GM12878 (cell line): ENCODE data around the gene BBX. TPM values are rescaled to one million over a fixed set of nuclear protein-coding genes. Genes with fewer than 3 reads are reported as not detected.

Source experiments
- ATAC-seq: fragments of 200-7000 bp; cut with Tn5 transposase; 3 replicates; pipeline ENCODE4 v1.9.1; 2020; ENCODE audit warnings: mild to moderate bottlenecking, moderate library complexity
- BruUV-seq: library from RNA; stranded (reverse); fragments of 400-500 nt; replicated peaks from 2 replicates; lab custom pipeline; 2021; lab: Mats Ljungman, UMichigan
- CTCF ChIA-PET: fragments of 300-600 bp; sonication (Branson Sonifier 250); formaldehyde crosslinking; extraction: SDS; loops from one replicate; lab custom pipeline; 2021; ENCODE audit warnings: inconsistent platforms; lab: Yijun Ruan, JAX
- POLR2A ChIA-PET: fragments of 350-600 bp; formaldehyde crosslinking; extraction: SDS; loops from one replicate; lab custom pipeline; 2021; ENCODE audit warnings: inconsistent platforms; lab: Charles Lee
- RAD21 ChIA-PET: fragments of 300-600 bp; sonication (Branson Sonifier 250); formaldehyde crosslinking; loops from one replicate; lab custom pipeline; 2023; ENCODE audit warnings: antibody characterized with exemption; ENCODE audit not compliant: unreplicated experiment; lab: Charles Lee
- SMC1A ChIA-PET: fragments of 300-600 bp; sonication (Branson Sonifier 250); formaldehyde crosslinking; loops from one replicate; lab custom pipeline; 2023; ENCODE audit not compliant: unreplicated experiment, uncharacterized antibody; lab: Charles Lee
- DNase-seq: peaks from one replicate; pipeline ENCODE4 v3.0.0-alpha.2; 2011; ENCODE audit warnings: low read depth, low spot score
- FAIRE-seq: peaks from 3 replicates; lab custom pipeline; 2011; peaks lifted over from hg19 to GRCh38; lab: Jason Lieb, UNC
- H2AFZ ChIP-seq: 2 replicates; pipeline ENCODE4 v1.6.0; 2011; ENCODE audit warnings: low read depth, low read length, control low read depth; ENCODE audit not compliant: control insufficient read depth
- H3K27ac ChIP-seq: 2 replicates; pipeline ENCODE4 v1.5.1; 2011; ENCODE audit warnings: control low read depth; ENCODE audit not compliant: control insufficient read depth, insufficient read depth
- H3K27me3 ChIP-seq, 2 experiments: replicated peaks in 1 of 2; 2 replicates each; pipeline versions ENCODE4 v1.6.0 to v1.6.1; 2011; ENCODE audit warnings: low read length in 1 of 2; ENCODE audit not compliant: control insufficient read depth in 2 of 2, insufficient read depth in 2 of 2
- H3K36me3 ChIP-seq, 2 experiments: 2 replicates each; pipeline ENCODE4 v1.5.1; 2011; ENCODE audit warnings: low read length in 1 of 2; ENCODE audit not compliant: control insufficient read depth in 2 of 2, insufficient read depth in 2 of 2
- H3K4me1 ChIP-seq: 2 replicates; pipeline ENCODE4 v1.6.1; 2011; ENCODE audit warnings: mild to moderate bottlenecking, low read length, moderate library complexity, mixed read lengths; ENCODE audit not compliant: control insufficient read depth, insufficient read depth
- H3K4me2 ChIP-seq: 2 replicates; pipeline ENCODE4 v1.6.0; 2011; ENCODE audit warnings: control low read depth; ENCODE audit not compliant: control insufficient read depth, insufficient read depth
- H3K4me3 ChIP-seq: fragments of 200-600 bp; sonication (generic); 2 replicates; pipeline ENCODE4 v1.5.1; 2016
- H3K79me2 ChIP-seq: 2 replicates; pipeline ENCODE4 v1.6.0; 2011; ENCODE audit warnings: low read length; ENCODE audit not compliant: control insufficient read depth, insufficient read depth
- H3K9ac ChIP-seq: 2 replicates; pipeline ENCODE4 v1.8.0; 2011; ENCODE audit warnings: low read length, control low read depth, mixed read lengths; ENCODE audit not compliant: control insufficient read depth, insufficient read depth
- H3K9me3 ChIP-seq: replicated peaks from 3 replicates; pipeline ENCODE4 v1.5.1; 2011; ENCODE audit warnings: mild to moderate bottlenecking, low read length; ENCODE audit not compliant: control insufficient read depth, insufficient read depth
- H4K20me1 ChIP-seq: 2 replicates; pipeline ENCODE4 v1.6.0; 2011; ENCODE audit not compliant: control insufficient read depth, insufficient read depth
- ASH2L ChIP-seq: fragments of 300-600, 200-600 bp; sonication (generic); IDR thresholded peaks from 2 replicates; pipeline ENCODE4 v1.6.1; 2017; ENCODE audit warnings: low read depth, mild to moderate bottlenecking, borderline replicate concordance
- CEBPB ChIP-seq, 2 experiments: fragments of 150-350 bp in 1 of 2; IDR thresholded peaks; 2 replicates each; pipeline ENCODE4 v1.6.1; 2012 to 2014; ENCODE audit warnings: low read depth in 2 of 2, low read length in 2 of 2, borderline replicate concordance in 1 of 2, inconsistent platforms in 1 of 2
- JUNB ChIP-seq: IDR thresholded peaks from 2 replicates; pipeline ENCODE4 v1.6.1; 2016; ENCODE audit warnings: antibody characterized with exemption, mild to moderate bottlenecking
- NR2C2 ChIP-seq: IDR thresholded peaks from 2 replicates; pipeline ENCODE4 v1.6.1; 2011; ENCODE audit warnings: borderline replicate concordance, low read depth; ENCODE audit not compliant: control insufficient read depth, insufficient read length
- RELA ChIP-seq: fragments of 450-650 bp; IDR thresholded peaks from 2 replicates; pipeline ENCODE4 v1.8.0; 2014; ENCODE audit warnings: borderline replicate concordance; ENCODE audit not compliant: partially characterized antibody
- RUNX3 ChIP-seq: IDR thresholded peaks from 2 replicates; pipeline ENCODE4 v1.6.1; 2012; ENCODE audit warnings: low read length, inconsistent platforms
- SP1 ChIP-seq: IDR thresholded peaks from one replicate; pipeline ENCODE4 v1.6.1; 2011; ENCODE audit warnings: low read depth, low read length
- WGBS: methylation state at CpG from one replicate; pipeline ENCODE4 v1.1.6; 2016; ENCODE audit warnings: low lambda C conversion rate; ENCODE audit not compliant: insufficient replicate concordance, insufficient coverage; ENCODE audit errors: missing lambda C conversion rate; 5-methylcytosine and 5-hydroxymethylcytosine counted together
- in situ Hi-C: fragments of 300-500 bp; cut with MboI; formaldehyde crosslinking; loops from 9 replicates; pipeline ENCODE4 v1.14.3; 2018; ENCODE audit warnings: mixed read lengths
- intact Hi-C: fragments of 100-400 bp; cut with micrococcal nuclease; formaldehyde crosslinking; loops from one replicate; pipeline ENCODE4 v1.14.2; 2022; ENCODE audit not compliant: unreplicated experiment
- polyA plus RNA-seq, 11 experiments: library from polyadenylated mRNA; depleted of rRNA in 4 of 11; unstranded in 6 of 11; stranded (reverse) in 5 of 11; fragments of >200 nt; fragmentation: Nextera tagmentation in 4 of 11; fragmentation: Illumina TruSeq in 1 of 11; extraction: Ambion mirVana in 4 of 11; extraction: Trizol in 1 of 11; gene quantifications; 1 replicate in 1 of 11; 2 replicates in 10 of 11; pipeline versions ENCODE4 v1.2.1 to v1.2.3, GENCODE V29; 2011 to 2016; ENCODE audit warnings: inconsistent platforms in 2 of 11, missing spikeins in 2 of 11, low read depth in 1 of 11
- total RNA-seq, 4 experiments: library from RNA; depleted of rRNA in 3 of 4; stranded (reverse); fragments of >200 nt in 3 of 4; fragmentation: Illumina TruSeq in 1 of 4; extraction: Trizol in 1 of 4; gene quantifications; 2 replicates each; pipeline versions ENCODE4 v1.2.1 to v1.2.3, GENCODE V29; 2013 to 2021
- TF ChIP-seq, protein P1 (sequence below): fragments of 450-650 bp; IDR thresholded peaks from 2 replicates; pipeline ENCODE4 v1.6.1; 2017; ENCODE audit warnings: mild to moderate bottlenecking, moderate library complexity

The BBX gene
- total and polyA plus RNA-seq, 10 of the 15 experiments (the other 5 are each of a cell fraction or from before 2014, with no cell fraction given) = 13.3 to 38.5 (median 32.0) TPM

DNA sequence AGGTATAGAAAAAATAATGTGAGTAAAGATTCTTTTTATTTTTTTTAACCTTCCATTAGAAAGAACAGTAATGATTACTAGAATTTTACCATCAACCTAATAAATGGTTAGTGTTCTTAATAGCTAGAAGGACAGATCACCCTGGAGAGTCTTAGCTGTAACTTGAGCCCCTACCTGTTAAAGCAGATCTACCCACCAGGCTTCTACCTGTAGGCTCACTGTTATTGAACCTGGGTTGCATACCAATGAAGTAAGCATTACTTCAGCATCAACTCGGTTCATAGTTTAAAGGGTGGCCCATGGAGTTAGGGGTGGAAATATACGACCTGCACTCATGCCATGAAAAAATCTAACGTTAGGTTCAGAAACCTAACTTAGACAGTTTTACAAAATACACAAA lies 280.4 kb downstream of the BBX start:
- in situ Hi-C loops (no loop called here), intact Hi-C loops (no loop called here)
- ATAC-seq (no peak), FAIRE-seq (no peak), DNase-seq (no peak)
- ChIA-PET POLR2A (no interaction called here), CTCF (interaction anchor here (0.8 to 1.4 kb wide), 3 partner anchors 11 to 114 kb away, joined by 3 read pairs; no protein-coding TSS in a partner anchor), SMC1A (interaction anchor here (1.3 to 1.6 kb wide), 2 partner anchors 11 to 17 kb away, joined by 4 to 6 read pairs; no protein-coding TSS in a partner anchor), RAD21 (no interaction called here)
- no peaks in the 10 kb centered on the region for H3K4me1 ChIP-seq
- no peak overlapping the region for H3K4me3 ChIP-seq
- 82% methylated on average over 3 of the region's 3 CpGs for WGBS
- no peaks in the 10 kb centered on the region for H3K27me3 ChIP-seq
- H3K9ac ChIP-seq = no peak overlapping the region
- BruUV-seq = no TSS peak
- H3K9me3 ChIP-seq = no peaks in the 10 kb centered on the region
- H4K20me1 ChIP-seq = no peaks in the 10 kb centered on the region
- no peak overlapping the region for H3K4me2 ChIP-seq
- no peak overlapping the region for H2AFZ ChIP-seq
- peaks cover 3 to 11% of the 10 kb centered on the region in 2 experiments; a peak in 3 of 4 replicates for H3K36me3 ChIP-seq
- no peak overlapping the region for H3K27ac ChIP-seq
- no peaks in the 10 kb centered on the region for H3K79me2 ChIP-seq
- no peak for TF ChIP-seq RELA
- no peak for TF ChIP-seq JUNB
- no peak for TF ChIP-seq ASH2L
- TF ChIP-seq, protein P1, sequence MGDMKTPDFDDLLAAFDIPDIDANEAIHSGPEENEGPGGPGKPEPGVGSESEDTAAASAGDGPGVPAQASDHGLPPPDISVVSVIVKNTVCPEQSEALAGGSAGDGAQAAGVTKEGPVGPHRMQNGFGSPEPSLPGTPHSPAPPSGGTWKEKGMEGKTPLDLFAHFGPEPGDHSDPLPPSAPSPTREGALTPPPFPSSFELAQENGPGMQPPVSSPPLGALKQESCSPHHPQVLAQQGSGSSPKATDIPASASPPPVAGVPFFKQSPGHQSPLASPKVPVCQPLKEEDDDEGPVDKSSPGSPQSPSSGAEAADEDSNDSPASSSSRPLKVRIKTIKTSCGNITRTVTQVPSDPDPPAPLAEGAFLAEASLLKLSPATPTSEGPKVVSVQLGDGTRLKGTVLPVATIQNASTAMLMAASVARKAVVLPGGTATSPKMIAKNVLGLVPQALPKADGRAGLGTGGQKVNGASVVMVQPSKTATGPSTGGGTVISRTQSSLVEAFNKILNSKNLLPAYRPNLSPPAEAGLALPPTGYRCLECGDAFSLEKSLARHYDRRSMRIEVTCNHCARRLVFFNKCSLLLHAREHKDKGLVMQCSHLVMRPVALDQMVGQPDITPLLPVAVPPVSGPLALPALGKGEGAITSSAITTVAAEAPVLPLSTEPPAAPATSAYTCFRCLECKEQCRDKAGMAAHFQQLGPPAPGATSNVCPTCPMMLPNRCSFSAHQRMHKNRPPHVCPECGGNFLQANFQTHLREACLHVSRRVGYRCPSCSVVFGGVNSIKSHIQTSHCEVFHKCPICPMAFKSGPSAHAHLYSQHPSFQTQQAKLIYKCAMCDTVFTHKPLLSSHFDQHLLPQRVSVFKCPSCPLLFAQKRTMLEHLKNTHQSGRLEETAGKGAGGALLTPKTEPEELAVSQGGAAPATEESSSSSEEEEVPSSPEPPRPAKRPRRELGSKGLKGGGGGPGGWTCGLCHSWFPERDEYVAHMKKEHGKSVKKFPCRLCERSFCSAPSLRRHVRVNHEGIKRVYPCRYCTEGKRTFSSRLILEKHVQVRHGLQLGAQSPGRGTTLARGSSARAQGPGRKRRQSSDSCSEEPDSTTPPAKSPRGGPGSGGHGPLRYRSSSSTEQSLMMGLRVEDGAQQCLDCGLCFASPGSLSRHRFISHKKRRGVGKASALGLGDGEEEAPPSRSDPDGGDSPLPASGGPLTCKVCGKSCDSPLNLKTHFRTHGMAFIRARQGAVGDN = no peak
- TF ChIP-seq CEBPB (IDR thresholded peaks at IDR 0.05; ENCODE audit: borderline replicate concordance in 1 of 2, low read depth in 2 of 2, low read length in 2 of 2) = no peak
- TF ChIP-seq SP1 = no peak
- TF ChIP-seq RUNX3 = no peak
- no peak for TF ChIP-seq NR2C2
- TF ChIP-seq, all 136 proteins: peak for 0
